HUES64 (cell line): ENCODE data around the gene TFB2M.
"Not testable (repeated sequence)": the region's sequence is repeated elsewhere in the genome, so short reads cannot be mapped to it uniquely, and the experiment has no call there.

Experiments
- H3K27ac ChIP-seq: 2 replicates; pipeline ENCODE4 v1.7.0; 2013; ENCODE audit warnings: low read depth, low read length, inconsistent platforms
- H3K27me3 ChIP-seq: 2 replicates; pipeline ENCODE4 v1.6.1; 2013; ENCODE audit warnings: mild to moderate bottlenecking, low read length; ENCODE audit not compliant: insufficient read depth
- H3K36me3 ChIP-seq: 2 replicates; pipeline ENCODE4 v1.6.1; 2013; ENCODE audit warnings: mild to moderate bottlenecking, low read length; ENCODE audit not compliant: insufficient read depth
- H3K4me1 ChIP-seq: 2 replicates; pipeline ENCODE4 v1.6.1; 2013; ENCODE audit warnings: mild to moderate bottlenecking, low read length, moderate library complexity; ENCODE audit not compliant: insufficient read depth
- H3K4me3 ChIP-seq: 2 replicates; pipeline ENCODE4 v1.5.1; 2013; ENCODE audit warnings: mild to moderate bottlenecking, low read length, moderate library complexity
- H3K9ac ChIP-seq: 2 replicates; pipeline ENCODE4 v1.6.1; 2013; ENCODE audit warnings: mild to moderate bottlenecking, low read depth, low read length
- H3K9me3 ChIP-seq: 2 replicates; pipeline ENCODE4 v1.6.1; 2013; ENCODE audit warnings: low read depth, low read length; ENCODE audit not compliant: insufficient read depth
- WGBS: fragments of 150-250, 120-280 bp; methylation state at CpG from one replicate; pipeline ENCODE4 v1.1.7; 2013; ENCODE audit warnings: missing lambda C conversion rate; 5-methylcytosine and 5-hydroxymethylcytosine counted together

Gene TFB2M

GRCh38 chr1:246583056-246583440 is 17.0 kb upstream of the TFB2M start:
- no peak overlapping the region for H3K27ac ChIP-seq
- no CpG with 5 or more reads among the region's 2 CpGs for WGBS
- H3K9me3 ChIP-seq = no peaks in the 10 kb centered on the region
- no peak overlapping the region for H3K4me3 ChIP-seq
- H3K4me1 ChIP-seq = no peaks in the 10 kb centered on the region
- no peak overlapping the region for H3K9ac ChIP-seq
- H3K27me3 ChIP-seq = no peaks in the 10 kb centered on the region
- peaks cover 5% of the 10 kb centered on the region; the same call in 1 of the 2 replicates for H3K36me3 ChIP-seq

- H3K36me3 ChIP-seq = peaks cover 5% of the 10 kb centered on the region; the same call in 1 of the 2 replicates
- H3K4me1 ChIP-seq = no peaks in the 10 kb centered on the region
- no peak overlapping the region for H3K27ac ChIP-seq
- H3K4me3 ChIP-seq = no peak overlapping the region
- 93% methylated on average over 17 of the region's 17 CpGs for WGBS
- no peaks in the 10 kb centered on the region for H3K9me3 ChIP-seq
- H3K9ac ChIP-seq = no peak overlapping the region
- no peaks in the 10 kb centered on the region for H3K27me3 ChIP-seq
These were observed 16.4 kb upstream of the TFB2M start for GRCh38 chr1:246582301-246583055.

GRCh38 chr1:246580497-246581370 is 14.7 kb upstream of the TFB2M start:
- Histone ChIP-seq H3K27me3 (no peaks in the 10 kb centered on the region), H3K36me3 (peaks cover 5% of the 10 kb centered on the region; the same call in 1 of the 2 replicates), H3K9ac (no peak overlapping the region), H3K4me1 (no peaks in the 10 kb centered on the region), H3K9me3 (no peaks in the 10 kb centered on the region), H3K4me3 (no peak overlapping the region), H3K27ac (no peak overlapping the region)
- 98% methylated on average over 14 of the region's 15 CpGs for WGBS

- no peaks in the 10 kb centered on the region for H3K9me3 ChIP-seq
- peaks cover 5% of the 10 kb centered on the region; the same call in 1 of the 2 replicates for H3K36me3 ChIP-seq
- H3K9ac ChIP-seq = no peak overlapping the region
- H3K27me3 ChIP-seq = no peaks in the 10 kb centered on the region
- H3K4me1 ChIP-seq = no peaks in the 10 kb centered on the region
- no peak overlapping the region for H3K4me3 ChIP-seq
- no peak overlapping the region for H3K27ac ChIP-seq
- WGBS = 94% methylated on average over 1 of the region's 3 CpGs
These were observed 13.8 kb upstream of the TFB2M start for GRCh38 chr1:246579818-246580217.

GRCh38 chr1:246577720-246578106 is 11.7 kb upstream of the TFB2M start:
- WGBS = 92% methylated on average over 2 of the region's 2 CpGs
- H3K4me3 ChIP-seq = no peak overlapping the region
- no peaks in the 10 kb centered on the region for H3K36me3 ChIP-seq
- H3K9me3 ChIP-seq = no peaks in the 10 kb centered on the region
- no peak overlapping the region for H3K27ac ChIP-seq
- H3K9ac ChIP-seq = no peak overlapping the region
- no peaks in the 10 kb centered on the region for H3K4me1 ChIP-seq
- H3K27me3 ChIP-seq = no peaks in the 10 kb centered on the region

- WGBS = 82% methylated on average over 5 of the region's 5 CpGs
- Histone ChIP-seq H3K36me3 (no peaks in the 10 kb centered on the region), H3K9ac (no peak overlapping the region), H3K27me3 (no peaks in the 10 kb centered on the region), H3K4me1 (no peaks in the 10 kb centered on the region), H3K9me3 (no peaks in the 10 kb centered on the region), H3K27ac (no peak overlapping the region), H3K4me3 (no peak overlapping the region)
These were observed 11.1 kb upstream of the TFB2M start for GRCh38 chr1:246577082-246577719.

- Histone ChIP-seq H3K27ac (no peak overlapping the region), H3K9ac (no peak overlapping the region), H3K9me3 (no peaks in the 10 kb centered on the region), H3K27me3 (no peaks in the 10 kb centered on the region), H3K36me3 (no peaks in the 10 kb centered on the region), H3K4me3 (no peak overlapping the region), H3K4me1 (no peaks in the 10 kb centered on the region)
- 92% methylated on average over 3 of the region's 3 CpGs for WGBS
These were observed 10.6 kb upstream of the TFB2M start for GRCh38 chr1:246576709-246577032.

GRCh38 chr1:246573491-246573890 is 7.4 kb upstream of the TFB2M start:
- no peaks in the 10 kb centered on the region for H3K27me3 ChIP-seq
- no peaks in the 10 kb centered on the region for H3K36me3 ChIP-seq
- no peaks in the 10 kb centered on the region for H3K9me3 ChIP-seq
- H3K9ac ChIP-seq = no peak overlapping the region
- WGBS = 94% methylated on average over 6 of the region's 6 CpGs
- no peak overlapping the region for H3K27ac ChIP-seq
- no peak overlapping the region for H3K4me3 ChIP-seq
- no peaks in the 10 kb centered on the region for H3K4me1 ChIP-seq

GRCh38 chr1:246572785-246573184 is 6.7 kb upstream of the TFB2M start:
- H3K4me1 ChIP-seq = no peaks in the 10 kb centered on the region
- no peaks in the 10 kb centered on the region for H3K27me3 ChIP-seq
- WGBS = 100% methylated on average over 3 of the region's 3 CpGs
- no peaks in the 10 kb centered on the region for H3K9me3 ChIP-seq
- no peak overlapping the region for H3K9ac ChIP-seq
- no peak overlapping the region for H3K4me3 ChIP-seq
- no peak overlapping the region for H3K27ac ChIP-seq
- H3K36me3 ChIP-seq = no peaks in the 10 kb centered on the region

- Histone ChIP-seq H3K27ac (no peak overlapping the region), H3K27me3 (no peaks in the 10 kb centered on the region), H3K36me3 (no peaks in the 10 kb centered on the region), H3K9ac (no peak overlapping the region), H3K9me3 (no peaks in the 10 kb centered on the region), H3K4me3 (no peak overlapping the region), H3K4me1 (no peaks in the 10 kb centered on the region)
- 94% methylated on average over 1 of the region's 1 CpG for WGBS
These were observed 5.9 kb upstream of the TFB2M start for GRCh38 chr1:246571953-246572352.

- WGBS = 90% methylated on average over 4 of the region's 4 CpGs
- not testable (repeated sequence) for H3K27ac ChIP-seq, H3K27me3 ChIP-seq, H3K4me1 ChIP-seq, H3K9ac ChIP-seq, H3K36me3 ChIP-seq, H3K9me3 ChIP-seq, H3K4me3 ChIP-seq
These were observed 5.2 kb upstream of the TFB2M start for GRCh38 chr1:246571309-246571708.
